Cardiac fibroblast (primary cell): ENCODE results near the gene MTMR3.

Experiments used
- DNase-seq, 2 donors: peaks; one replicate each; pipeline versions ENCODE4 v3.0.0 to v3.0.0-alpha.2; 2010; ENCODE audit warnings: low read depth in 2 of 2
- H3K4me3 ChIP-seq, 2 donors: replicated peaks in 1 of 2; 1 replicate in 1 of 2; 2 replicates in 1 of 2; pipeline ENCODE4 v1.5.1; 2011; ENCODE audit warnings: low read depth in 2 of 2, low read length in 2 of 2, mild to moderate bottlenecking in 2 of 2, moderate library complexity in 1 of 2
- CTCF ChIP-seq: IDR thresholded peaks from one replicate; pipeline ENCODE4 v1.5.1; 2011; ENCODE audit warnings: low read depth, mild to moderate bottlenecking, low read length, inconsistent platforms

MTMR3 gene

DNA sequence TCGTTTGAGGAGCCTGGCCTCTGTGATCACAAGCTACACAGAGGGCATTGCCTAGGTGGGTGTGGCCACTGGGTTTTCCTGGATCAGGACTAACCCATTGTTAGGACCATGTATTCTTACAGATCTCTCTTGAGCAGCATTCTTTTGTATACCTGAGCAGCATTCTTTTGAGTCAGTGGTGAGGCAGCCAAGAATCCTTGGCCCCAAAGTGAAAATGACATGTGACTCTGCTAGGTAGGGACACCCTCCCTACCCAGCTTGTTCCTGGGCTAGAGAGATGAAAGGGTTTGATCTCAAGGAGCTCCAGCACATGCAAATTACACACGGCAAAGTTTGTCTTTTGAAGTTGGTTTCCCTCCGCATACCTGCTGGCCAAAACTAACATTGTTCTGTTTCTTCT lies 142.2 kb downstream of the MTMR3 start:
- no peak for DNase-seq
- TF ChIP-seq CTCF: no peak
- no peak overlapping the region for H3K4me3 ChIP-seq

DNA sequence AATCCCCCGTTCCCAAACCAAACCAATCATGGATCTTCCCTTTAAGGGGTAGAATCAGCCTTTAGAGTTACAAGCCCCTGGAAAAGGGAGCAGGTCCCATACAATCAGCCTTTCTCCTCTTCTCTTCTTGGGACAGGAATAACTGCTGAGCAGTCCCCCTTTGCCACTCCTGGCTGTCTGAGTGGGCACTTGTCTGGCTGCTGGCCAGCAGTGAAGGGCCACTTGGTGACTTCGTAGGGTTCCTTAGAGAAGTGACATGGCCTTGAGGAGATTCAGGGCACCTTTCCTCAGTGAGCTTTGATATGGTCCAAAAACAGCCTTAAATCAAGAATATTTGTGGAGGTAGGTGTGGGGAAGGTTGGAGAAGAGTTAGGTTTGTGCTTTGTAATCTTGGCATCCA lies 143.8 kb downstream of the MTMR3 start:
- TF ChIP-seq CTCF: no peak
- H3K4me3 ChIP-seq: no peak overlapping the region
- DNase-seq: no peak

DNA sequence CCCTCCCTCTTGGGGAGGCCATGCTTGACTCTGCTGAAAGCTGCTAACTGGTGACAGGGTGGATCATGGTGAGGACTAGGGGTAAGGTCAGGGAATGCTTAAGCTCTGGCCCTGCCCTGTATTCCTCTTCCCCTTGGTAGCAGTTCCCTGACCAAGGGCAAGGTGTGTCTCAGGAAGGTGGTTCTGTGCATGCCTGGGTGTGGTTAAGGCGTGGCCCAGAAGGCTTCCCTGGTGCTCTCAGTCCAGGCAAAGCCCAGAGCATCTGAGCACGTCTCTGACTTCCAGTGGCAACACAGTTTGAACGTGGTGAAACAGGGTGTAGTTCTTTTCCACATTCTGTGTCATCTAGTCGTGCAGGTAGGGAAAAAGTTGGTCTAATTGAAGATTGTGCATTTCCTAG lies 144.2 kb downstream of the MTMR3 start:
- no peak for TF ChIP-seq CTCF
- DNase-seq: no peak
- no peak overlapping the region for H3K4me3 ChIP-seq

GRCh38 chr22:30027791-30028190 lies 144.8 kb downstream of the MTMR3 start:
- TF ChIP-seq CTCF: no peak
- no peak for DNase-seq
- no peak overlapping the region for H3K4me3 ChIP-seq

DNA sequence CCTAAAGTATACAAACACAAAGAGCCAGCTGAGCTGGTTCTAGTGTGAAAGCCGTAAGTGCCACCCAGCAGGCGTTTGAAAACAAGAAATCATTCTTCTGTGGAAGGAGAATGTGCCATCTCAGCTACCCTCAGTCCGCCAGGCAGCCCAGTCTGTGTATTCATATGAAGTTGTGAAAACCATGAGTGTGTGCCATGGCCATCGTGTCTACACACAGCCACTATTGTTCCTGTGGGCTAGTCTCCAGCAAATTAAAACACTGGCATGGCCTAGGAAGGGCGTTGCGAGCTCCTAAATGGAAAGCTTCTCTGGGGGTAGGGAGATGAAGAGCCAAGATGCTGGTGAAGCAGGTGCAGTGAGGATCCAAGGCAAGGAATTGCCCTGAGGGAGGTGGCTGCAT lies 145.8 kb downstream of the MTMR3 start:
- H3K4me3 ChIP-seq: no peak overlapping the region
- DNase-seq: no peak

DNA sequence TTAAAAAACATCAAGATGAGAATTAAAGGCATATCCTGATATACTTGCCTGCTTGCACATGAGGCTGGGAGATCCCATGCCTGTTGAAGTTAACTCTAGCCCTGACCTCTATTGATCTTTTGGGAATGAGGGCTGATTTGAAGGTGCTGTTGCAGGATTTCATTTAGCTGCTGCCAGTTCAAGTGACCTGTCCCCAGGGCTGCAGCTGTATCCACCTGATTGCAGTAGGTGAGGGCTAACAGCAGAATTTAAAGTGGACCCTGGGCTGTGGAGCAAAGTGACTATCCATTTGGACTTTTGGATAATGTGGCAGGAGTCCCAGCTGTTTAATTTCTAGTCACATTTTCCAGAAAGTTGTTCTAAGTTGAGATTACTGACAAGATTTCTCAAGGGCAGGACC lies 146.5 kb downstream of the MTMR3 start:
- no peak overlapping the region for H3K4me3 ChIP-seq
- no peak for TF ChIP-seq CTCF
- no peak for DNase-seq

More for the DNA sequence above, 145.8 kb downstream of the MTMR3 start:
- no peak for TF ChIP-seq CTCF

- TF ChIP-seq CTCF: no peak
- no peak for DNase-seq
- H3K4me3 ChIP-seq: no peak overlapping the region
Observed at GRCh38 chr22:30030329-30030728, 147.4 kb downstream of the MTMR3 start.
